Urinary bladder (tissue), 4 donors: ENCODE measurements around the gene SKIDA1. TPM values are rescaled to one million over a fixed set of nuclear protein-coding genes. Genes with fewer than 3 reads are reported as not detected.

Experiments used
- DNase-seq: peaks from one replicate; pipeline ENCODE4 v3.0.0-alpha.2; 2015; ENCODE audit errors: extremely low spot score
- H3K27ac ChIP-seq: one replicate; pipeline ENCODE4 v1.5.1; 2013; ENCODE audit warnings: low read depth, mild to moderate bottlenecking, moderate library complexity
- H3K36me3 ChIP-seq: one replicate; pipeline ENCODE4 v1.6.1; 2013; ENCODE audit warnings: mild to moderate bottlenecking, moderate library complexity; ENCODE audit not compliant: insufficient read depth
- H3K4me1 ChIP-seq: one replicate; pipeline ENCODE4 v1.6.1; 2013; ENCODE audit warnings: mild to moderate bottlenecking, moderate library complexity; ENCODE audit not compliant: insufficient read depth
- H3K4me3 ChIP-seq: one replicate; pipeline ENCODE4 v1.5.1; 2013; ENCODE audit warnings: low read depth, low read length
- WGBS: extraction: QIAGEN DNeasy Blood & Tissue Kit; methylation state at CpG from one replicate; pipeline ENCODE4 v1.1.7; 2013; 5-methylcytosine and 5-hydroxymethylcytosine counted together
- polyA plus RNA-seq: library from polyadenylated mRNA; stranded (reverse); fragments of 200-250 nt; gene quantifications from one replicate; pipeline ENCODE4 v1.2.3, GENCODE V29; 2013
- total RNA-seq: library from RNA; depleted of rRNA; stranded (reverse); fragments of >200 nt; gene quantifications from one replicate; pipeline ENCODE4 v1.2.3, GENCODE V29; 2014
- donor health status: healthy with polysubstance abuse.
- donor health status: healthy.

The SKIDA1 gene
- total and polyA plus RNA-seq, 2 donors: 0.61 to 5.0 TPM

DNA sequence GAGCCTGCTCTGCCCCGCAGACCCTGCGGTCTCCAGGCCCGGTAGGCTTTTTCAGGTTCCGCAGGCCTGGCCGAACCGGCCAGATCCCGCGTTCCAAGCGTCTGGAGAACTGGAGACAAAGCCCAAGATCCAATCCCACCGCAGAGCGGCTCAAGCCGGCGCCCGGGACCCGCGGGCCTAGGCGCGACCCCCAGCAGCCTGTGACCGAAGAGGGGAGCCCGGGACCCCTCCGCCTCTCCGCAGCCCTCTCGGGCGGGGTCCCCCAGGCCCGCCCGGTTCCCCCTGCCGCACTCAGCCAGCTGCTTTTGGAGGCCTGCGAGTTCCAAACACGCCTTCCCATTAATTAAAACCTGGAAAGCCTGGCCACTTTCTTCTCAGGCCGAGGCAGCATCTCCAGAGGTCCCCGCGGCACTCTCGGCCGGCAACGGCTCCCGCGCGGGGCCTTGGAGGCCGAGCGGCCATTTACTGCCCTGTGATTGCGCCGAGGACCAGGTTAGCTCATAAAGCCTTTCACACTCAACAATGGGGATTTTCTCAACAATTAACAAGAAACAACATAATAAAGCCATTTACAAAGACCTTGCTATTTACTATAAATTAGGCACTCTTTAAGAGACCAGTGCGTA lies 16.7 kb downstream of the SKIDA1 start:
- 86% methylated on average over 43 of the region's 43 CpGs for WGBS
- H3K27ac ChIP-seq: no peak overlapping the region
- no peak overlapping the region for H3K4me3 ChIP-seq
- no peaks in the 10 kb centered on the region for H3K36me3 ChIP-seq
- H3K4me1 ChIP-seq: no peaks in the 10 kb centered on the region
- DNase-seq: no peak

DNA sequence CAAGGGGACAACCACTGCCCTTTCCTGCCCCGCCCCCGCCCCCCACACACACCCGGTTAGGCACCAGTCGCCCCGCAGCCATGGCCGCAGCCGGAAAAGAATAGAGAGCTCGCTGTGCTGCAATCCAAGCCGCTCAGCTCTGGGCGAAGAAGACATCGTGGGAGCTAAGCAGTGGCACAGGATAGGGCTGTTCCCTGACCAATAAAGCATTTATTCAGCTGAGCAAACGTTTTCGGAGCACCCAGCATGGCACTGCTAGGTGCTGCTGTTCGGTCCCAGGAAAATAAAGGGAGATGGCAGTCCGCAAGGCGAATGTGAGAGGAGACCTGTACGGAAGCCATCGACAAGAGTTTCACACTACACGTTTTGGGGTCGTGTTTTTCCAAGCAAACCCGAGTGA lies 18.3 kb downstream of the SKIDA1 start:
- Histone ChIP-seq H3K4me3 (no peak overlapping the region), H3K27ac (no peak overlapping the region), H3K36me3 (no peaks in the 10 kb centered on the region), H3K4me1 (no peaks in the 10 kb centered on the region)
- WGBS: 85% methylated on average over 21 of the region's 21 CpGs
- no peak for DNase-seq

DNA sequence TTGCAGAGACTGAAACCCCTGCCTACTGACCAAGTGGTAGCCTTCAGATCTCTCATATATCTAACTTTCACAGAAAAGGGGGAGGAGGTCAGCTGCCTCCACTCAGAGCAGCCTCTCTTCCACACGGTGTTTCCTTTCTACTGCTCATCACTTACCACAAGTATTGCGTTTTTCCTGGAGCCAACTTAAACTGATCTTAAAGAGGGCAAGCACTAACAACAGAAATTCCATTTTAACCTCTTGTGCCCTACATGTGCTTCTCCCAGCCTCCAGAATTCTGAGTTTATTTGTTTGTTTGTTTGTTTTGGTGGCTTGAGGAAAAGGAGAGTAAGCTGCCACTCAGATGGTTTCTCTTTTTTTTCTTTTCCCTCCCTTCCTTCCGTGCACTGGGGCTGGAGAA lies 19.1 kb downstream of the SKIDA1 start:
- Histone ChIP-seq H3K36me3 (no peaks in the 10 kb centered on the region), H3K27ac (no peak overlapping the region), H3K4me3 (no peak overlapping the region), H3K4me1 (no peaks in the 10 kb centered on the region)
- WGBS: 65% methylated on average over 3 of the region's 3 CpGs
- no peak for DNase-seq

DNA sequence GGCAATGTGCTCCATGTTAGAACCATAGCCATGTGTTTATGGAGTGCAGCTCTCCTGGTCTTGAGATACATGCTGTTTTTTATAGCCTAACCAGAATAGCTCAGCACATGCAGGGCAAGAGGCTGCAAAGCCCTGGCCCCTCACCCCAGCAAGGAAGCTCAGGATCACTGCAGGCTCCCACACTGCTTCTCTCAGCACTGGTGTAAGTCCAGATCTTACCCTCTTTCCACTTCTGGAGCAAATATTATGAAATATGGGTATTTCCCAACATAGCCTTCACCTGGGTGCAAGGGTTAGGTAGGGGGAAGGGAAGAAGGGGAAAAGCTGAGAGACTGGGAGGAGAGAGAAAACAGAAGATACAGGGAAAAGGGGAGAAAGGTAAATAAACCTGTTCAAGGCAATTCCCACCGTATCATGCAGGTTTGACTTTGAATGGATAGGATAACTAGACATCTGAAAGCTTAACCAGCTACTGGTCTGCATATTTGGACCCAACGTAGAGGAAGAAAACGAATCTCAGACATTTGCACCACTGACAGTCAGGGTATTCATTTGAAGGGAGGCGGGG lies 19.7 kb downstream of the SKIDA1 start:
- Histone ChIP-seq H3K36me3 (no peaks in the 10 kb centered on the region), H3K4me3 (no peak overlapping the region), H3K27ac (no peak overlapping the region), H3K4me1 (no peaks in the 10 kb centered on the region)
- no peak for DNase-seq
- WGBS: 91% methylated on average over 4 of the region's 4 CpGs

DNA sequence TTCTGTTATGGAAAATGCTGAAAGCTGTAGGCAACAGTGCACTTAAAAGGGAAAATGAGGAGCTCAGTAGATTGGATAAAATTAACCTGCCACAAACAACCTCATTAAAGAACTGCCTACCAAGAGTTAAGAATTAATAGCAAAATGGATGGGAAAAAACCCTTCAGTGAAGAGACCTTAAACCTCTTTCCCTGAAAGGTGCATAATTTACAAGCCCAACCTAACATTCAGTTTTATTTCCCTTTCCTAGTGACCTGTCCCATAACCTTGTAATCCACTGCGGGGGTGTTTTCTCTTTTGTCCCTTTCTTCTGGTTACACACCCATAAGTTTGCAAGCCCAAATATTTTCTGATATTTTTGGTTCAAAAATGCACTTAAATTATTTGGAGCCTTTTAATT lies 21.9 kb downstream of the SKIDA1 start:
- 85% methylated on average over 1 of the region's 1 CpG for WGBS
- Histone ChIP-seq H3K4me1 (no peaks in the 10 kb centered on the region), H3K36me3 (no peaks in the 10 kb centered on the region), H3K4me3 (no peak overlapping the region), H3K27ac (no peak overlapping the region)
- no peak for DNase-seq

DNA sequence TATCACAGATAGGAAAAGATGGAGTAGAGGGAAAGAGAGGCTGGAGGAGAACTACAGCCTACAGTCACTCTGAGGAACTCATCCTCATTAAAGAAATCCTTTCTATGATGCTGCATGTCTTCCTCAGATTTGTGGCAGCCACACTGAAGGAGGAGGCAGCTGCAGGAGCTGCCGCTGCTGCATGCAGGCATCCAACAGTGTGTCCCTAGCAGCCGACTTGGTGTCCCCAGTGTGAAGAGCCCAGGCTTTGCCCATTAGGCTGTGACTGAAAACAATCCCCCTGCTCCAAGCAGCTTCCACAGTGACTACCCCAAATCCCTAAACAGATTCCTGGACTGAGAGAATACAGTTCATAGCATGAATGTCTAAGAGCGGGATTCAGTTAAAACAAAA lies 23.1 kb downstream of the SKIDA1 start:
- no peaks in the 10 kb centered on the region for H3K4me1 ChIP-seq
- DNase-seq: no peak
- H3K4me3 ChIP-seq: no peak overlapping the region
- H3K27ac ChIP-seq: no peak overlapping the region
- no peaks in the 10 kb centered on the region for H3K36me3 ChIP-seq
- WGBS: 96% methylated on average over 3 of the region's 3 CpGs

DNA sequence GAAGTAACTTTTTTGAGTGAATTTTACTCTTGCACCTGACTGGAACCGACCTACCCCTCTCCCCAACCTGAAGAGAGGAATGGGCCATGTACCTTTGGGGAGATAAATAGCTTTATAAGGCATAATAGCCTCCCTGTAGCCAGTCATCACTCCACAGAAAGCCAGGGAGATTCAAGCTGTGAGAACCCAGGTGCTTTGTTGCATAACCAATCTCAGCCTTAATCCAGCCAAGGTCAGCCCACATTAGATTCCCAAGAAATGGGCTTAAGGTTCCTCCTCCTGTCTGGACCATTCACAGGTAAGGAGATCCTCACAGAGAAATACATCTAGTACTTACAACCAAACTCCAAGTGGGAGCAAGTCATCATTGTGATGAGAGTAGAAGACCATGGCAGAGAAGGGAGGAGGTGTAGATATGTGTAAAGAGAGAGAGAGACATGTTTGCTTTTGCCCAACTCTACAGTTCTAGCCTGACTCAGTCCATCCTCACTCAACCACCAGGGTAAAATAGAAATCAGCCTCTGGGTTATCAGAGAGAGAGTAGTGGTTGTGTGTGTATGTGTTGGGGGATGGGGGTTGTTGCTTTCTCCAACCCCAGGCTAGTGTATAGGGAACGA lies 23.6 kb downstream of the SKIDA1 start:
- 85% methylated on average over 2 of the region's 2 CpGs for WGBS
- Histone ChIP-seq H3K36me3 (no peaks in the 10 kb centered on the region), H3K4me3 (no peak overlapping the region), H3K4me1 (no peaks in the 10 kb centered on the region), H3K27ac (no peak overlapping the region)
- no peak for DNase-seq

DNA sequence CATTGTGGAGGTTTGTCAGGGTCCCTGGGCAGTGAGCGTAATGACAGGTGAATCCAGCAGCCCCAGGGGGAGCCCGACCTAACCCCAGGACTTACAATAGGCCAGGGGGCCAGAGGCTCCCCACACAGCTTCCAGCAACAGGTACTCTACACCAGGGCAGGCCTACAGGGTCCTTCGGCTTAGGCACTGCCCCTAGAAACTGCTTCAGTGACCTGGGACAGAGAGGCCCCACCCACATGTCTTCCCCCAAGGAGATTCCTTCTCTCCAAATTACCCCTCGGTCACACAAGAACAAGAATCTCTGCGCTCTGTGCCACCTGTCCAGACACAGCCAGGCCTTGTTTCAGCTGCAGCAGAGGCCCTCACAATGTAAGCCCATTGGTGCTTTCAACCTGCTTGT lies 24.4 kb downstream of the SKIDA1 start:
- Histone ChIP-seq H3K4me1 (no peaks in the 10 kb centered on the region), H3K27ac (no peak overlapping the region), H3K36me3 (no peaks in the 10 kb centered on the region), H3K4me3 (no peak overlapping the region)
- WGBS: 97% methylated on average over 5 of the region's 5 CpGs
- DNase-seq: no peak

DNA sequence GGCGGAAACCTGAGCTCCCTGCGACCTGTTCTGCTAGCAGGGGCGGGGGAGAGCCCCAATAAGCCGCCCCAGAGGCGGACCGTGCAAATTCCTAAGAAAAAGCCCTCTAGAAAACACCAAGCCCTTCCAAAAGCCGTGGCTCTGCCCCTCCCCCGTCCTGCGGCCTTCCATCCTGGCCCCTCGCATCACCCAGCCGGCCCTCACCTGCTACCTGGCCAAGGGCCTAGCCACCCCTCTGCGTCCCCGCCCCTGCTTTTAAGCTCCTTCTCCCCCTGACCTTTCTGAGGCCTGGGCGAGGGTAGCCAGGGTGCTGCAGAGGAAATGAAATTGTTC lies 24.9 kb downstream of the SKIDA1 start:
- H3K4me3 ChIP-seq: no peak overlapping the region
- 66% methylated on average over 14 of the region's 14 CpGs for WGBS
- DNase-seq: no peak
- H3K36me3 ChIP-seq: no peaks in the 10 kb centered on the region
- no peak overlapping the region for H3K27ac ChIP-seq
- H3K4me1 ChIP-seq: no peaks in the 10 kb centered on the region

DNA sequence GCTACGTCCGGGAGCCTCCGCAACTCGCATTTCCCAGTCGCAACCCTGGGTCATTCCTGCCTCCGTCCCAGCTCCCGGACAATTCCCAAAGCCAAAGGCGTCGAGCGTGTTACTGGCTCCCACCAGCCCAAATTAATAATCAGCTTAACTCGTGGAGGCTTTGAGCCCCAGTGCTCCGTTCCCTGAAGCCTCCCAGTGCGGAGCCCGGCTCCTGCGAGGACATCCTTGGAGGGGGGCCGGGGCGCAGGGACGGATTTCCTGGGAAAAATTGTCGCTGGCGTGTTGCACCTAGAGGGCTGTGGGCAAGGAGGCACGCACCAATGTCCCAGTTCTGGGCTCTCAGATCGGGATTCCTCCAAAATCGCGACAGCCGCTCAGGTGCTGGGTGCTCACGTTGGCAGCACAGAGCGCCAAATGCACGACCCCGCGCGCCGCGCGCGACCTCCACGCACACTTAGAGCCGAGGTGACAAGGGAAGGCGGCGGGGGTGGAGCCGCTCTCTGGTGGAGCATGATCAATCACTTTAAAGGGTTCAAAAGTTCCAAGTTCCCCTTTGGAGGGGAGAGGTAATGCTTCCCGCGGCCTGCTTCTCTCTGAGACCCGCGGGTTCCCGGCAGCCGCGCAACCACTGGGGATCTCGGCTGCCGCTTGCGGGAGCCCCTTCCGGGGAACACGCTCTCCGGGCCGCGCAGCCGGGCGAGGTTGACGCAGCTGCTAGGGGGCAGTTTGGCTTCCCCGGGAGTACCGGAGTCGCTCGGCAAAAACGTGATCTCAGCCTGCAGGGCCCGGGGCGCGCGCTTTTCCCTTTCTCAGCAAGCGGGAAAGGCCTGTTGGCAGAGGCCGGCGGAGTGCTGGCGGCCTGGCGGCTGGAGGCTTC lies 25.5 kb downstream of the SKIDA1 start:
- no peak for DNase-seq
- no peak overlapping the region for H3K27ac ChIP-seq
- no peaks in the 10 kb centered on the region for H3K36me3 ChIP-seq
- WGBS: 59% methylated on average over 72 of the region's 72 CpGs
- no peaks in the 10 kb centered on the region for H3K4me1 ChIP-seq
- no peak overlapping the region for H3K4me3 ChIP-seq

DNA sequence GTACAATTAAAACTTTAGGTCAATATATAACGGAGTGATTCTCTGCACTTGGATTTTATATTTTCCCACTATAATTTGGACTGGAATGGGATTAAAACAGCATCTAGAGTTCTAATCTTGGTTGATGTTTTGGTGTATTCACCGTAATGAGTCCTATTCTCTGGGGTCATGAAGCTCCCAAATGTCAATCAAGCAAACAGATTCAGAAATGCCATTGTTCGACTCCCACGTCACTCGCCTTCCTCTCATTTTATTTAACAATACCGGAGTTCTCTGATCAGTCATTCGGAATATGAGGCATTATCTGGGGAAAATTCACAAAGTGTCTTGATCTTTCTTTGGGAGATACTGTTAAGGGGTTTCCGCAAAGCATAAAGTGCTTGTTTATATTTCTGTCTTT lies 26.5 kb downstream of the SKIDA1 start:
- no peaks in the 10 kb centered on the region for H3K36me3 ChIP-seq
- H3K4me3 ChIP-seq: no peak overlapping the region
- WGBS: 96% methylated on average over 8 of the region's 8 CpGs
- no peak overlapping the region for H3K27ac ChIP-seq
- no peak for DNase-seq
- H3K4me1 ChIP-seq: no peaks in the 10 kb centered on the region

DNA sequence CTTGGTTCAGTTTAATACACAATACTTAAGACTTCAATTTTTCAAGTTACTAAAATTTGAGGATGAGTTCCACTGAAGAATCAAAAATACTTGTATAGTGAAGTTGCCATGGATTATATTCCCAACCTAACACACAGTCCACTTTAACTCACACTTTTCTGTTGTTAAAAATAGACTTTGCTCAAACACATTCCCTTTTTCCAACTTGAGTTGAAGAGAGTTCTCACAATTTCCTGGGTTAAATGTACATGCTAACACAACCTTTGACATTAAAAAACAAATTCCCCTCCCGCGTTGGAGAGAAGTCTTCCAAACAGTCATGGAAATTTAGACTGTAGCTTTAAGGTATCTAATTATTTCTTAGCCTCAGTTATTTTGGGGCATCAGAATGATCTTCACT lies 27.1 kb downstream of the SKIDA1 start:
- 87% methylated on average over 2 of the region's 2 CpGs for WGBS
- no peak overlapping the region for H3K27ac ChIP-seq
- no peak for DNase-seq
- no peak overlapping the region for H3K4me3 ChIP-seq
- no peaks in the 10 kb centered on the region for H3K36me3 ChIP-seq
- no peaks in the 10 kb centered on the region for H3K4me1 ChIP-seq

DNA sequence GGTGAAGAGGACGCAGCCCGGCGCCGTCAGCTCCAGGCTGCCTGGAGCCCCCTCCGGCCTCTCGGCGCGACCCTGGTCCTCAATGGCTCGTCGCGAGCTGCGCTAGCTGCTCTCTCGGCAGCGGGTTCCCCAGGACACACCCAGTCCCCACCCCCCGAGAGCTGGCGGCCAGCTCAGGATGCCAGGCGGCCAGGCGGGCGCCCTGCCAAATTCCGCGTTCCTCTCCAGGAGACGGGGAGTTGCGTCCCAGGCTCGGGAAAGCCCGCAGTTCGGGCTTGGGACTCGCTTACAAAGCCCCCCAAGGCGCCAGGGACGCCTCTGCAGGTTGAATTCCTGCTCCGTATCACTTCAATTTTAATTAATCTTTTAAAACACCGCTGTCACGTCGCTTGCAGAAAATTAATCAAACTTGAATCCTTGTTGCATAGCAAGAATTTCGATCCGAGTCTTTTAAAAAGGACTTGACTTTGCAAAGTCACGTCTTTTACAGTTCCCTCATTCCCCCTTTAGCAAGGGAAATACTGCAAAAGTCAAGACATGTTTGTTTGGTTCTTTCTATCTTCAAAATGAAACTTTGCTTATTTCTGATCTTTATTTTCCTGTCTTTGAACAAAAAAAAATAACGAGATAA lies 28.2 kb downstream of the SKIDA1 start:
- WGBS: 2% methylated on average over 37 of the region's 37 CpGs
- no peaks in the 10 kb centered on the region for H3K36me3 ChIP-seq
- DNase-seq: no peak
- no peaks in the 10 kb centered on the region for H3K4me1 ChIP-seq
- peak overlapping the region; percentile 73 for H3K4me3 ChIP-seq
- no peak overlapping the region for H3K27ac ChIP-seq
